Endodermal cell (in vitro differentiated cells): ENCODE results near the gene MUCL3. TPM values are rescaled to one million over a fixed set of nuclear protein-coding genes. Genes with fewer than 3 reads are reported as not detected.

Experiments used
- DNase-seq: peaks from one replicate; pipeline ENCODE4 v3.0.0-alpha.2; 2017
- H3K27ac ChIP-seq: 2 replicates; pipeline ENCODE4 v1.5.1; 2013; ENCODE audit warnings: mild to moderate bottlenecking, low read depth, low read length, moderate library complexity
- H3K27me3 ChIP-seq: 2 replicates; pipeline ENCODE4 v1.6.1; 2013; ENCODE audit warnings: mild to moderate bottlenecking, low read length, moderate library complexity; ENCODE audit not compliant: insufficient read depth, control insufficient read depth, poor library complexity, severe bottlenecking
- H3K36me3 ChIP-seq: 2 replicates; pipeline ENCODE4 v1.7.0; 2013; ENCODE audit warnings: mild to moderate bottlenecking, low read length, moderate library complexity; ENCODE audit not compliant: control insufficient read depth, insufficient read depth
- H3K4me1 ChIP-seq: one replicate; pipeline ENCODE4 v1.7.0; 2013; ENCODE audit warnings: low read length; ENCODE audit not compliant: control insufficient read depth, insufficient read depth
- H3K4me3 ChIP-seq: 2 replicates; pipeline ENCODE4 v1.5.1; 2013; ENCODE audit warnings: mild to moderate bottlenecking, low read length, moderate library complexity
- H3K9ac ChIP-seq: 2 replicates; pipeline ENCODE4 v1.6.1; 2013; ENCODE audit warnings: mild to moderate bottlenecking, low read length, moderate library complexity; ENCODE audit not compliant: poor library complexity, severe bottlenecking; ENCODE audit errors: extremely low read depth
- H3K9me3 ChIP-seq: 2 replicates; pipeline ENCODE4 v1.6.1; 2013; ENCODE audit warnings: mild to moderate bottlenecking, low read length, moderate library complexity; ENCODE audit not compliant: control insufficient read depth
- H3K27ac Mint-ChIP-seq: 2 replicates; pipeline ENCODE4 v1.8.0; 2020; ENCODE audit warnings: mixed read lengths
- H3K27me3 Mint-ChIP-seq: 2 replicates; pipeline ENCODE4 v1.8.0; 2021; ENCODE audit warnings: mild to moderate bottlenecking, mixed read lengths; ENCODE audit not compliant: insufficient read depth
- H3K36me3 Mint-ChIP-seq: 2 replicates; pipeline ENCODE4 v1.8.0; 2020; ENCODE audit warnings: low read depth, mixed read lengths
- H3K4me1 Mint-ChIP-seq: 2 replicates; pipeline ENCODE4 v1.8.0; 2020; ENCODE audit warnings: mixed read lengths
- H3K4me3 Mint-ChIP-seq: 2 replicates; pipeline ENCODE4 v1.8.0; 2020; ENCODE audit warnings: mild to moderate bottlenecking, moderate library complexity, mixed read lengths
- H3K9me3 Mint-ChIP-seq: 2 replicates; pipeline ENCODE4 v1.8.0; 2020; ENCODE audit warnings: mild to moderate bottlenecking, mixed read lengths
- WGBS, 2 experiments: methylation state at CpG; one replicate each; pipeline versions ENCODE4 v1.1.5 to v1.1.7; 2013; ENCODE audit warnings: missing lambda C conversion rate in 2 of 2, mixed read lengths in 1 of 2; ENCODE audit not compliant: insufficient coverage in 1 of 2, insufficient read length in 1 of 2; 5-methylcytosine and 5-hydroxymethylcytosine counted together
- total RNA-seq, 2 donors: library from RNA; stranded (reverse); fragmentation: NEBNext Ultra II Directional in 1 of 2; extraction: Animal tissue kit (Norgen Biotek cat#: 25700) in 1 of 2; gene quantifications; 2 replicates in 1 of 2; 3 replicates in 1 of 2; pipeline ENCODE4 v1.2.1, GENCODE V29; 2021
- TF ChIP-seq, protein P1 (sequence below): fragments of 200-600 bp; sonication (generic); conservative IDR thresholded peaks from 2 replicates; pipeline ENCODE4 v1.5.0; 2021; ENCODE audit warnings: antibody characterized with exemption, mild to moderate bottlenecking

MUCL3 gene
- total RNA-seq, 2 donors from 2014 or later, result 0.18 TPM

DNA sequence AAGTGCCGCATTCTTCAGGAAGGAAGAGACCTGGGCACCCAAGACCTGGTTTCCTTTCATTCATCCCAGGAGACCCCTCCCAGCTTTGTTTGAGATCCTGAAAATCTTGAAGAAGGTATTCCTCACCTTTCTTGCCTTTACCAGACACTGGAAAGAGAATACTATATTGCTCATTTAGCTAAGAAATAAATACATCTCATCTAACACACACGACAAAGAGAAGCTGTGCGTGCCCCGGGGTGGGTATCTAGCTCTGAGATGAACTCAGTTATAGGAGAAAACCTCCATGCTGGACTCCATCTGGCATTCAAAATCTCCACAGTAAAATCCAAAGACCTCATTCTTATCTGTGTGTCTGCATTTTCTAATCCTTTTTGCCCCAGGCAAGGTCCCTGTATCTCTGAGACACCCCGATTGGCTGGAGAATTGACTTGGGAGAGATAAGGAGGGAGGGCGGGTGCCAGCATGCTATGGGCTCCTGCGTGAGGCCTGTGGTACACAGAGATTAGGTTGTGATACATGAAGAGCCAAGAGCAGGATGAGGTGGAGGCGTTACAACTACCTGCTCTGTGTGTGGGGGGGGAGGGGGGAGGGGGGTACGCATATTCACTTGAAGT is 47.5 kb downstream of the MUCL3 start:
- H3K36me3 Mint-ChIP-seq, result no peaks in the 10 kb centered on the region
- 88 to 96% methylated on average over 5 to 9 of the region's 9 CpGs for WGBS, 2 experiments
- H3K36me3 ChIP-seq, result no peaks in the 10 kb centered on the region
- H3K27ac ChIP-seq, result no peak overlapping the region
- H3K27ac Mint-ChIP-seq, result no peak overlapping the region
- H3K9me3 Mint-ChIP-seq, result peaks cover 4% of the 10 kb centered on the region
- H3K4me1 ChIP-seq, result no peaks in the 10 kb centered on the region
- no peaks in the 10 kb centered on the region for H3K27me3 ChIP-seq
- no peak overlapping the region for H3K4me3 Mint-ChIP-seq
- H3K4me3 ChIP-seq, result no peak overlapping the region
- H3K9ac ChIP-seq, result no peak overlapping the region
- peaks cover 3% of the 10 kb centered on the region for H3K4me1 Mint-ChIP-seq
- H3K27me3 Mint-ChIP-seq, result peaks cover 3% of the 10 kb centered on the region
- H3K9me3 ChIP-seq, result no peaks in the 10 kb centered on the region
- no peak for DNase-seq
- TF ChIP-seq, protein P1, sequence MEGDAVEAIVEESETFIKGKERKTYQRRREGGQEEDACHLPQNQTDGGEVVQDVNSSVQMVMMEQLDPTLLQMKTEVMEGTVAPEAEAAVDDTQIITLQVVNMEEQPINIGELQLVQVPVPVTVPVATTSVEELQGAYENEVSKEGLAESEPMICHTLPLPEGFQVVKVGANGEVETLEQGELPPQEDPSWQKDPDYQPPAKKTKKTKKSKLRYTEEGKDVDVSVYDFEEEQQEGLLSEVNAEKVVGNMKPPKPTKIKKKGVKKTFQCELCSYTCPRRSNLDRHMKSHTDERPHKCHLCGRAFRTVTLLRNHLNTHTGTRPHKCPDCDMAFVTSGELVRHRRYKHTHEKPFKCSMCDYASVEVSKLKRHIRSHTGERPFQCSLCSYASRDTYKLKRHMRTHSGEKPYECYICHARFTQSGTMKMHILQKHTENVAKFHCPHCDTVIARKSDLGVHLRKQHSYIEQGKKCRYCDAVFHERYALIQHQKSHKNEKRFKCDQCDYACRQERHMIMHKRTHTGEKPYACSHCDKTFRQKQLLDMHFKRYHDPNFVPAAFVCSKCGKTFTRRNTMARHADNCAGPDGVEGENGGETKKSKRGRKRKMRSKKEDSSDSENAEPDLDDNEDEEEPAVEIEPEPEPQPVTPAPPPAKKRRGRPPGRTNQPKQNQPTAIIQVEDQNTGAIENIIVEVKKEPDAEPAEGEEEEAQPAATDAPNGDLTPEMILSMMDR, result no peak

DNA sequence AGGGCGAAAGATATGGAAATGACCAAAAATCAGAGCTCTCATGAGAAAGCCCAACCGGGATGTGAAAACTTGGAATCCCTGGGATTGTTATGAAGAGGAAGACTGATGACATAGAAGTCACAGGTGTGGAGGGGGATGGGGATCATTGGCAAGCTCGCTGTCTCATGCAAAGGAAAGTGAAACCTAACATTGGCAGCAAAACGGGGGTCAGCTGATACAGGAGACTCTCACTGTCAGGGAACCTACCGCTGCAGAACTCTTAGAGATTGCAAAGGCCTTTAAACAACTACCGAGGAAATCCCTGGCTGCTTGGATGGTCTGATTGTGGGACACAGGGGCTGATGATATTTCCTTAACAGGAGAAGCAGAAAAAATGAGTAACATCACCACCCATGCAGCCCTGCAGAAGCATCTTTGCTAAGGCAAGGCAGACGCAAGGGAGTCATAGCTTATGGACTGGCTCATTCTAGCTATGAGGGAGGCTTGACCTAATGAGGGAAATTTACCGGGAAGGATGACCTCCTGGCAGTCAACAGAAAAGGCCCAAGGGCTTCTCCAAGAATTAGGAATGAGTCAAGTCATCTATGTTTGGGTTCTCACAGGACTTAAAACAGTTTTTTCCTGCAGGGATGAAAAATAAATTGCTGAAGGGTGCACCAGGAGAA is 49.8 kb downstream of the MUCL3 start:
- Mint-ChIP-seq H3K9me3 (peaks cover 19% of the 10 kb centered on the region), H3K4me3 (no peak overlapping the region), H3K27me3 (peaks cover 3% of the 10 kb centered on the region), H3K36me3 (no peaks in the 10 kb centered on the region), H3K4me1 (peaks cover 3% of the 10 kb centered on the region), H3K27ac (no peak overlapping the region)
- H3K27ac ChIP-seq, result no peak overlapping the region
- H3K9ac ChIP-seq, result no peak overlapping the region
- 87% methylated on average over 8 of the region's 8 CpGs for WGBS, 2 experiments
- H3K4me1 ChIP-seq, result no peaks in the 10 kb centered on the region
- no peak overlapping the region for H3K4me3 ChIP-seq
- H3K27me3 ChIP-seq, result no peaks in the 10 kb centered on the region
- H3K36me3 ChIP-seq, result no peaks in the 10 kb centered on the region
- DNase-seq, result no peak
- H3K9me3 ChIP-seq, result peaks cover 6% of the 10 kb centered on the region
- TF ChIP-seq, protein P1, result no peak

DNA sequence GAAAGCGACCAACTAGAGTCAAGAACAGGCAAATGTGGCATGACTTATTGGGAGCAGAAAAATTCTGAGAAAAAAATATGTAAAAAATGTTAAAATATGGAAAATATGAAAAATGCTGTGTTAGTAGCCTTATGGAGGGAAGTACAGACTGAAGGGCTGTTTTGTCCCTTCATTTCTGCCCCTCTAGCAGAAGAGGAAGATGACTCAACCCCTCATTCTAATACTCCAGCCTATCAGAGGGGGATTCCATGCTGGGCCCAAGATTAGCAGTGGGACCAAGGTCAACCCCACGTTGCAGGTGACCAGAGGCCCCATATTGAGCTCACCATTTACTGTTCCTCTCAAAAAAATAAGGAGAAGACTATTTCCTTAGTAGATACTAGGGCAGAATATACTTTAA is 51.1 kb downstream of the MUCL3 start:
- no peaks in the 10 kb centered on the region for H3K4me1 ChIP-seq
- Mint-ChIP-seq H3K4me1 (peaks cover 3% of the 10 kb centered on the region), H3K4me3 (no peak overlapping the region), H3K27me3 (peaks cover 3% of the 10 kb centered on the region), H3K9me3 (peaks cover 19% of the 10 kb centered on the region), H3K27ac (no peak overlapping the region), H3K36me3 (no peaks in the 10 kb centered on the region)
- DNase-seq, result no peak
- no peak overlapping the region for H3K27ac ChIP-seq
- H3K9me3 ChIP-seq, result peaks cover 6% of the 10 kb centered on the region
- WGBS, 2 experiments, result 85 to 90% methylated on average over 1 to 2 of the region's 2 CpGs
- TF ChIP-seq, protein P1, result no peak
- no peak overlapping the region for H3K9ac ChIP-seq
- no peaks in the 10 kb centered on the region for H3K27me3 ChIP-seq
- H3K4me3 ChIP-seq, result no peak overlapping the region
- no peaks in the 10 kb centered on the region for H3K36me3 ChIP-seq
